Brain microvascular endothelial cell (primary cell): ENCODE measurements around the gene KCNQ1OT1.

Experiments used
- DNase-seq: peaks from one replicate; pipeline ENCODE4 v3.0.0-alpha.2; 2020
- H3K27ac ChIP-seq: fragments of 250-450 bp; sonication (Bioruptor Pico); 2 replicates; pipeline ENCODE4 v1.5.1; 2020; ENCODE audit warnings: mild to moderate bottlenecking, moderate library complexity
- H3K27me3 ChIP-seq: fragments of 250-450 bp; sonication (Bioruptor Pico); replicated peaks from 2 replicates; pipeline ENCODE4 v1.5.1; 2020; ENCODE audit warnings: mild to moderate bottlenecking
- H3K36me3 ChIP-seq: fragments of 250-450 bp; sonication (Bioruptor Pico); replicated peaks from 2 replicates; pipeline ENCODE4 v1.5.1; 2020; ENCODE audit warnings: mild to moderate bottlenecking
- H3K4me3 ChIP-seq: 2 replicates; pipeline ENCODE4 v1.5.1; 2011; ENCODE audit warnings: low read depth, mild to moderate bottlenecking, control low read depth, low read length, moderate library complexity
- in situ Hi-C: cut with HindIII; loops from 2 replicates; pipeline ENCODE4 v1.10.0; 2017; ENCODE audit warnings: low sequenced_read_pairs, low pct_ligation_motif_present
- TF ChIP-seq, protein P1 (sequence below): IDR thresholded peaks from 2 replicates; pipeline ENCODE4 v1.5.1; 2011; ENCODE audit warnings: low read depth, mild to moderate bottlenecking, moderate library complexity, low read length, control low read depth, inconsistent platforms; ENCODE audit errors: missing control alignments

Gene KCNQ1OT1

DNA sequence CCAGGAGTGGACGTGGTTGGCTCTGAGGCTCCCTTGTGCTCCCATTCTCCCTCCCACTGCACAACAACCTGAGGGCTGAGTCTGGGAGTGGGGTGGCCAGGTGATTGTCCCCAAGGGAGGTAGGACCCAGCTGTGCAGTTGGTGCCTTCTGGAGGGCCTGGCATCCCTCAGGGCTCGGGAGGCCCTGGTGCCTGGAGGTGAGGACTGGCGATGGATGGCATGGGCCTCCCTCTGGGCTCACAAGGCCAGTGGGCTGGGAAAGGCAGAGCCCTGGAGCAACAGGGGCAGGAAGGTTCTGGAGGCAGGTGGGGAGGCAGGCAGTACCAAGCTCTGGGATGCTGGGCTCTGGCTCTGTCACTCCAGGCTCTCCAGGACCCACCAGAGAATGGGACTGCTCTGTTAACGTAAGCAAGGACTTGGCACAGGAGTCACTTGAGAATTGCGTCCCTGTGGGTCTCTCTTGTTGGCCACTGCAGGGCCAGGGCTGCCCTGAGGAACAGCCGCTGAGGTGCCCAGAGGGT is 114.2 kb downstream of the KCNQ1OT1 start:
- TF ChIP-seq, protein P1, sequence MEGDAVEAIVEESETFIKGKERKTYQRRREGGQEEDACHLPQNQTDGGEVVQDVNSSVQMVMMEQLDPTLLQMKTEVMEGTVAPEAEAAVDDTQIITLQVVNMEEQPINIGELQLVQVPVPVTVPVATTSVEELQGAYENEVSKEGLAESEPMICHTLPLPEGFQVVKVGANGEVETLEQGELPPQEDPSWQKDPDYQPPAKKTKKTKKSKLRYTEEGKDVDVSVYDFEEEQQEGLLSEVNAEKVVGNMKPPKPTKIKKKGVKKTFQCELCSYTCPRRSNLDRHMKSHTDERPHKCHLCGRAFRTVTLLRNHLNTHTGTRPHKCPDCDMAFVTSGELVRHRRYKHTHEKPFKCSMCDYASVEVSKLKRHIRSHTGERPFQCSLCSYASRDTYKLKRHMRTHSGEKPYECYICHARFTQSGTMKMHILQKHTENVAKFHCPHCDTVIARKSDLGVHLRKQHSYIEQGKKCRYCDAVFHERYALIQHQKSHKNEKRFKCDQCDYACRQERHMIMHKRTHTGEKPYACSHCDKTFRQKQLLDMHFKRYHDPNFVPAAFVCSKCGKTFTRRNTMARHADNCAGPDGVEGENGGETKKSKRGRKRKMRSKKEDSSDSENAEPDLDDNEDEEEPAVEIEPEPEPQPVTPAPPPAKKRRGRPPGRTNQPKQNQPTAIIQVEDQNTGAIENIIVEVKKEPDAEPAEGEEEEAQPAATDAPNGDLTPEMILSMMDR, result no peak
- DNase-seq, result no peak
- Histone ChIP-seq H3K27me3 (no peaks in the 10 kb centered on the region), H3K36me3 (no peaks in the 10 kb centered on the region), H3K27ac (no peak overlapping the region), H3K4me3 (no peak overlapping the region)
- in situ Hi-C loops, result no loop called here

DNA sequence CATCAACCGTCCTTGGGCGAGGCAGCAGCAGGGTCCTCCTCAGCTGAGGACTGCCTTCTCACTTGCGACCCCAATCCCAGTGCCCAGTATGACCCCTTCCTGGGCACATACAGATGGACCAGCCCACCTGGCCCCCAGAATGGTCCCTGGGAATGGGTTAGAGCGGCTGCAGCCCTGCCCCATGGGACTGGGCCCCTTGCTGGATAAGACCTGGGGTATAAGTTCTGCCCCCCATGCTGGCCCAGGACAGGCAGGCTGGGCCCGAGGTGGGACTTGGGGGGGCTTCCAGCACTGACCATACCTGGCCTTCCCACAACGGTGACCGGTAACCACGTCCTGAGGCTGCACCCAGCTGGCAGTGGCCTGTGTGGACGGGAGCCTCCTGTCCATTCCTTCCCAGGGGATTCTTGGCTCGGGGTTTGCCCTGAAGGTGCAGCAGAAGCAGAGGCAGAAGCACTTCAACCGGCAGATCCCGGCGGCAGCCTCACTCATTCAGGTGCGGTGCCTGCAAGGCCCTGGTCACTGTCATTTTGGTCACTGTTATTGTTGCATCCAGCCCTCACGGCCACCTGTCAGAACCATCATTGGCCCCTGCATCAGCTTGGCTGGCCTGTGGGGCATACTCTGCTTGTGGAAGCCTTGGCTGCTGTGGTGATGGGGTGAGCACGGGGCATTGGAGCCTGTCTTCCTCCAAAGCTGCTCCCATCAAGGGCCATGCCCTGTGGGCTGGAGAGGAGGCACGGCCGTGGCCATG is 114.8 kb downstream of the KCNQ1OT1 start:
- DNase-seq, result no peak
- H3K4me3 ChIP-seq, result no peak overlapping the region
- in situ Hi-C loops, result no loop called here
- no peaks in the 10 kb centered on the region for H3K27me3 ChIP-seq
- H3K36me3 ChIP-seq, result no peaks in the 10 kb centered on the region
- TF ChIP-seq, protein P1, result no peak
- no peak overlapping the region for H3K27ac ChIP-seq

DNA sequence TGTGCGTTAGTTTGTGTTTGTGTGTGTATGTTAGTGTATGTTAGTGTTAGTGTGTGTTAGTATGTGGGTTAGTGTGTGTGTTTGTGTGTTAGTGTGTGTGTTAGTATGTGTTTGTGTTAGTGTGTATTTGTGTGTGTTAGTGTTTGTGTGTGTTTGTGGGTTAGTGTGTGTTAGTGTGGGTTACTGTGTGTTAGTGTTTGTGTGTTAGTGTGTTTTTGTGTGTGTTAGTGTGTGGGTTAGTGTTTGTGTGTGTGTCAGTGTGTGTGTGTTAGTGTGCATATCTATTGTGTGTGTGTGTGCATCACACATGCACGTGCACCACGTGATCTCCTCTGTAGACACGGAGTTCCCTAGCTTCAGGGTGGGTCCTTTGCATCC is 115.4 kb downstream of the KCNQ1OT1 start:
- no peak for DNase-seq
- TF ChIP-seq, protein P1, result no peak
- in situ Hi-C loops, result no loop called here
- Histone ChIP-seq H3K27ac (no peak overlapping the region), H3K27me3 (no peaks in the 10 kb centered on the region), H3K36me3 (no peaks in the 10 kb centered on the region), H3K4me3 (no peak overlapping the region)

DNA sequence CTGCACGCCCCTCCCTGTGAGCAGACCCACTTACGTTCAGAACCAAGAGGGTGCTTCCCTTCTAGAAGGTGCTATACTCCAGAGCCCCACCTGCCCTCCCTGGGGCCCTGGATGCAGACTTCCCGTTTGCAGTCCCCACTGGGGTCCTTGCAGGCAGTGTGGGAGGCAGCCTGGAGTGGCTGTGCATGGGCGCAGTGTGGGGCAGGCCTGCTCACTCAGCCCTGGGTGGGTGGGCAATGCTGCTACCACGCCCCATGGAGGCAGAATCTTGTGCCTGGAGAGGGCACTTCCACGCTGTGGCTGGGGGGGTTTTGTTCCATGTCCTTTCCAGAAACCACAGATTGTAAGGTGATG is 116.2 kb downstream of the KCNQ1OT1 start:
- Histone ChIP-seq H3K36me3 (no peaks in the 10 kb centered on the region), H3K27me3 (no peaks in the 10 kb centered on the region), H3K27ac (no peak overlapping the region), H3K4me3 (no peak overlapping the region)
- in situ Hi-C loops, result no loop called here
- TF ChIP-seq, protein P1, result no peak
- no peak for DNase-seq

DNA sequence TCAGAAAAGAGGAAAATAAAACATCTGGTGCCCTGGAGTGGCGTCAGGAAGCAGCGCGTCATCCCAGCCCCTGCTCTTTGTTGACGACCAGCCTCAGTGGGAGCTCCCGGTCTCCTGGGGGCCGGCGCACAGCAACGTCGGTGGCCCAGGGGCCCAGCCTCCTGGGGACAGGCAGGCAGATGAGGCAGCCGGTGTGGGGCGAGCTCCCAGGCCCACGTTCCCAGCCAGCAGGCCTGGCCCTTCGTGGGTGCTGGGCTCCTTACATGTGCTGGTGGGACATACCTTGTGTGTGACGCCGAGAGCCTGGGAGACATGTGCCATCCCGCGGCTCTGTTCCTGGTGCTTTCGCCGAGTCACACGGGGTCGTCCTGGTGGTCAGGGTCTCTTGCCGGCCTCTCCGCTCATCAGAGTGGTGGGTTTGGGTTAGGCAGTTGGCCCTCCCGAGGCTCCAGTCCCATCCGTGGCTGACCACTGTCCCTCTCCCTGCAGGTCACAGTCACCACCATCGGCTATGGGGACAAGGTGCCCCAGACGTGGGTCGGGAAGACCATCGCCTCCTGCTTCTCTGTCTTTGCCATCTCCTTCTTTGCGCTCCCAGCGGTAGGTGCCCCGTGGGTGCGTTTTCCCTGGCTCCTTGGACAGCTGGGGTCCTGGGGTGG is 116.7 kb downstream of the KCNQ1OT1 start:
- H3K36me3 ChIP-seq, result no peaks in the 10 kb centered on the region
- no peak overlapping the region for H3K27ac ChIP-seq
- in situ Hi-C loops, result no loop called here
- DNase-seq, result no peak
- TF ChIP-seq, protein P1, result no peak
- H3K4me3 ChIP-seq, result no peak overlapping the region
- H3K27me3 ChIP-seq, result no peaks in the 10 kb centered on the region
